Lower leg skin (tissue), 3 donors: ENCODE data around the gene EXTL1.

ENCODE experiments used
- POLR2A ChIP-seq, 2 donors: fragments of 450-650 bp; IDR thresholded peaks; one replicate each; pipeline ENCODE4 v1.6.1; 2016 to 2017; ENCODE audit warnings: antibody characterized with exemption in 2 of 2, mild to moderate bottlenecking in 1 of 2, moderate library complexity in 1 of 2
- TF ChIP-seq, protein P1 (sequence below), 3 donors: fragments of 450-650 bp; IDR thresholded peaks; one replicate each; pipeline ENCODE4 v1.5.1; 2016; ENCODE audit warnings: antibody characterized with exemption in 3 of 3, mild to moderate bottlenecking in 3 of 3, moderate library complexity in 2 of 3

DNA sequence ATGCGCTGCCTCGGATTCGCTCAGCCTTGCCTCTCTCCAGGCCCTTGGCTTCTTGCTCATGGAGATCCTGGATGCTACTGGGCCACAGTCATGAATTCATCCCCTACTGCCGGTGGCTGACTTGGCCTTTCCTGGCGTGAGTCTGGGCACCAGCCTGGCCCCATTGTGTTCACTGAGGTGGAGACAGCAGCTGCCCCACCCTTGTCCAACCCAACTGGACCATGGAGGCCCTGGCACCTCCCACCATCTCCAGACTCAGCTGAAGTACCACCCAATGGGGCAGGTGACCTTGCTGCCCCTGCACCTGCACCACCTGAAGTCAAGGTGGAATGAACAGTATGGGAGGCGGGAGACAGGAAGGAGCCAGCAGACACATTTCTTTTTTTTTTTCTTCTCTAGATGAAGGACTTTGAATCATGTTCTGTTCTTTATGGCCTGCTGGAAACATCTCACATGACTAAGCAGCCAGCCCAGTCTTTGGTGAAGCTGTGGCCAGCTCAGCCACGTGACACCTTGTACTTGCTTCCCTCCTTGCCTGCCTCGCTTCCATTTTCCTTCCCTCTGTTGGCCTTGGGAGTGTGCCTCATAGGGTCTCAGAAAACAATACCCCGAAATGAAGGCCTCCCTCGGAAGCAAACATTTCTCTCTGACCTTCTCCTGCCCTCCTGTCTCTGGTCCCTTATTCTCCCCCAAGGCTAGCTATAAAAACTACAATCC is 28.1 kb downstream of the EXTL1 start:
- TF ChIP-seq POLR2A (IDR thresholded peaks at IDR 0.05): no peak
- TF ChIP-seq, protein P1, sequence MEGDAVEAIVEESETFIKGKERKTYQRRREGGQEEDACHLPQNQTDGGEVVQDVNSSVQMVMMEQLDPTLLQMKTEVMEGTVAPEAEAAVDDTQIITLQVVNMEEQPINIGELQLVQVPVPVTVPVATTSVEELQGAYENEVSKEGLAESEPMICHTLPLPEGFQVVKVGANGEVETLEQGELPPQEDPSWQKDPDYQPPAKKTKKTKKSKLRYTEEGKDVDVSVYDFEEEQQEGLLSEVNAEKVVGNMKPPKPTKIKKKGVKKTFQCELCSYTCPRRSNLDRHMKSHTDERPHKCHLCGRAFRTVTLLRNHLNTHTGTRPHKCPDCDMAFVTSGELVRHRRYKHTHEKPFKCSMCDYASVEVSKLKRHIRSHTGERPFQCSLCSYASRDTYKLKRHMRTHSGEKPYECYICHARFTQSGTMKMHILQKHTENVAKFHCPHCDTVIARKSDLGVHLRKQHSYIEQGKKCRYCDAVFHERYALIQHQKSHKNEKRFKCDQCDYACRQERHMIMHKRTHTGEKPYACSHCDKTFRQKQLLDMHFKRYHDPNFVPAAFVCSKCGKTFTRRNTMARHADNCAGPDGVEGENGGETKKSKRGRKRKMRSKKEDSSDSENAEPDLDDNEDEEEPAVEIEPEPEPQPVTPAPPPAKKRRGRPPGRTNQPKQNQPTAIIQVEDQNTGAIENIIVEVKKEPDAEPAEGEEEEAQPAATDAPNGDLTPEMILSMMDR (IDR thresholded peaks at IDR 0.05): no peak
